GM12892 (cell line): ENCODE measurements around the gene TOMM5.

Experiments used
- POLR2A ChIP-seq: IDR thresholded peaks from 2 replicates; pipeline ENCODE4 v1.6.1; 2011; ENCODE audit warnings: low read depth, low read length, control low read depth
- POLR2AphosphoS5 ChIP-seq: IDR thresholded peaks from 2 replicates; pipeline ENCODE4 v1.6.1; 2011; ENCODE audit warnings: low read depth, low read length, control low read depth
- TAF1 ChIP-seq: IDR thresholded peaks from 2 replicates; pipeline ENCODE4 v1.6.1; 2011; ENCODE audit warnings: low read depth, mild to moderate bottlenecking, control low read depth, low read length, borderline replicate concordance

GRCh38 chr9:37539634-37540033 lies 52.8 kb downstream of the TOMM5 start:
- no peak for TF ChIP-seq POLR2AphosphoS5
- TF ChIP-seq POLR2A, result no peak
- no peak for TF ChIP-seq TAF1
